Right lobe of liver (tissue), 6 donors: Measurements from ENCODE around the gene MYOM1. TPM values are rescaled to one million over a fixed set of nuclear protein-coding genes. Genes with fewer than 3 reads are reported as not detected.
A peak's percentile ranks its signal among the peaks of the same experiment; 100 is the strongest.

Source experiments
- ATAC-seq, 4 donors: fragments of 200-7000 bp; cut with Tn5 transposase; one replicate each; pipeline ENCODE4 v1.9.1; 2020; ENCODE audit warnings: mild to moderate bottlenecking in 4 of 4, moderate library complexity in 4 of 4
- DNase-seq, 3 donors: peaks; one replicate each; pipeline ENCODE4 v3.0.0-alpha.2; 2020
- H3K27ac ChIP-seq, 3 donors: fragments of 200-600 bp; one replicate each; pipeline ENCODE4 v1.8.0; 2022
- H3K27me3 ChIP-seq, 2 donors: fragments of 200-600 bp; one replicate each; pipeline ENCODE4 v1.8.0; 2022
- H3K36me3 ChIP-seq, 4 donors: fragments of 200-600 bp; sonication (generic) in 1 of 4; one replicate each; pipeline versions ENCODE4 v1.5.1 to v1.8.0; 2017 to 2022; ENCODE audit warnings: control low read depth in 1 of 4
- H3K4me1 ChIP-seq, 4 donors: fragments of 200-600 bp; sonication (generic) in 1 of 4; one replicate each; pipeline versions ENCODE4 v1.5.1 to v1.8.0; 2017 to 2022; ENCODE audit warnings: control low read depth in 1 of 4
- H3K4me3 ChIP-seq, 3 donors: fragments of 200-600 bp; one replicate each; pipeline ENCODE4 v1.8.0; 2022
- H3K9me3 ChIP-seq, 4 donors: fragments of 200-600 bp; sonication (generic) in 1 of 4; one replicate each; pipeline versions ENCODE4 v1.5.1 to v1.8.0; 2017 to 2022; ENCODE audit warnings: control low read depth in 1 of 4
- CTCF ChIP-seq, 4 donors: fragments of 200-600 bp in 3 of 4; fragments of 450-650 bp in 1 of 4; IDR thresholded peaks; one replicate each; pipeline versions ENCODE4 v1.5.1 to v1.8.0; 2016 to 2022; ENCODE audit warnings: antibody characterized with exemption in 4 of 4, mild to moderate bottlenecking in 2 of 4
- POLR2A ChIP-seq: fragments of 450-650 bp; IDR thresholded peaks from one replicate; pipeline ENCODE4 v1.6.1; 2017; ENCODE audit warnings: antibody characterized with exemption, mild to moderate bottlenecking
- WGBS: methylation state at CpG from one replicate; pipeline ENCODE4 v1.1.6; 2018; ENCODE audit warnings: low coverage, low lambda C conversion rate; ENCODE audit not compliant: insufficient coverage; ENCODE audit errors: missing lambda C conversion rate; 5-methylcytosine and 5-hydroxymethylcytosine counted together
- intact Hi-C, 2 donors: fragments of 100-400 bp; cut with DNase I; formaldehyde crosslinking; loops; one replicate each; pipeline versions ENCODE4 v1.11.2 to v1.14.1; 2022
- total RNA-seq, 6 experiments: library from RNA; depleted of rRNA in 2 of 6; stranded (reverse); fragments of >200 nt in 2 of 6; fragmentation: NEBNext Ultra II Directional in 3 of 6; extraction: Animal tissue kit (Norgen Biotek cat#: 25700) in 3 of 6; gene quantifications; one replicate each; pipeline versions ENCODE4 v1.1.0 to v1.2.4, GENCODE V29; 2016 to 2023
- donor health status: DM: no; HTN: yes; CAD: no.
- donor health status: DM: no; HTN: no; CAD: no.
- donor health status: DM: no; HTN: no; CAD: no.
- donor health status: DM: no; HTN: yes; CAD: no.
- donor health status: DM: no; HTN: yes; CAD: no.

MYOM1 gene
- total RNA-seq, 6 experiments from 2014 or later = 3.1 to 64.5 (median 19.1) TPM

GRCh38 chr18:3121259-3121658 lies 98.5 kb downstream of the MYOM1 start:
- no peaks in the 10 kb centered on the region for H3K9me3 ChIP-seq
- TF ChIP-seq POLR2A = no peak
- no peak for TF ChIP-seq CTCF (IDR thresholded peaks at IDR 0.05)
- peak overlapping the region in 2 of 3 donors; percentile 25 to 97 for H3K27ac ChIP-seq
- 61% methylated on average over 2 of the region's 2 CpGs for WGBS
- peaks cover 0 to 19% (median 10%) of the 10 kb centered on the region in 4 donors for H3K4me1 ChIP-seq
- H3K4me3 ChIP-seq = no peak overlapping the region
- DNase-seq (no peak), ATAC-seq (no peak)
- intact Hi-C loops = no loop called here
- H3K27me3 ChIP-seq = no peaks in the 10 kb centered on the region
- peaks cover 0 to 10% (median 4%) of the 10 kb centered on the region in 4 donors for H3K36me3 ChIP-seq

GRCh38 chr18:3120356-3120755 lies 99.4 kb downstream of the MYOM1 start:
- H3K9me3 ChIP-seq = no peaks in the 10 kb centered on the region
- H3K27me3 ChIP-seq = no peaks in the 10 kb centered on the region
- DNase-seq (no peak), ATAC-seq (no peak)
- intact Hi-C loops = no loop called here
- H3K36me3 ChIP-seq = peaks cover 0 to 7% (median 2%) of the 10 kb centered on the region in 4 donors
- peak overlapping the region; percentile 4 to 97 (median 54) for H3K27ac ChIP-seq
- no peak overlapping the region for H3K4me3 ChIP-seq
- H3K4me1 ChIP-seq = peaks cover 0 to 19% (median 10%) of the 10 kb centered on the region in 4 donors
- WGBS = 74% methylated on average over 4 of the region's 9 CpGs
- no peak for TF ChIP-seq CTCF (IDR thresholded peaks at IDR 0.05)
- TF ChIP-seq POLR2A = no peak

GRCh38 chr18:3119401-3120341 lies 100.1 kb downstream of the MYOM1 start:
- H3K27me3 ChIP-seq = no peaks in the 10 kb centered on the region
- DNase-seq = no peak
- TF ChIP-seq CTCF (IDR thresholded peaks at IDR 0.05) = no peak
- TF ChIP-seq POLR2A = no peak
- H3K36me3 ChIP-seq = peaks cover 0 to 2% (median 0%) of the 10 kb centered on the region in 4 donors
- intact Hi-C loops = no loop called here
- peaks cover 0 to 19% (median 10%) of the 10 kb centered on the region in 4 donors for H3K4me1 ChIP-seq
- WGBS = 88% methylated on average over 12 of the region's 12 CpGs
- H3K4me3 ChIP-seq = no peak overlapping the region
- H3K27ac ChIP-seq = peak overlapping the region; percentile 70 to 97 (median 93)
- peak in 3 of 4 donors; percentile 45 to 64 (median 51) for ATAC-seq
- no peaks in the 10 kb centered on the region for H3K9me3 ChIP-seq

GRCh38 chr18:3118195-3119010 lies 101.4 kb downstream of the MYOM1 start:
- H3K36me3 ChIP-seq = no peaks in the 10 kb centered on the region
- intact Hi-C loops = no loop called here
- TF ChIP-seq POLR2A = no peak
- TF ChIP-seq CTCF (IDR thresholded peaks at IDR 0.05) = no peak
- H3K27me3 ChIP-seq = no peaks in the 10 kb centered on the region
- ATAC-seq = peak; percentile 30 to 66 (median 50)
- DNase-seq = no peak
- peaks cover 0 to 19% (median 10%) of the 10 kb centered on the region in 4 donors for H3K4me1 ChIP-seq
- H3K27ac ChIP-seq = peak overlapping the region; percentile 70 to 97 (median 93)
- H3K4me3 ChIP-seq = no peak overlapping the region
- WGBS = 76% methylated on average over 10 of the region's 10 CpGs
- H3K9me3 ChIP-seq = no peaks in the 10 kb centered on the region
